Esophagus muscularis mucosa (tissue), 3 donors: ENCODE data around the gene TSPOAP1.

Source experiments
- CTCF ChIP-seq, 3 experiments: fragments of 200-600 bp in 2 of 3; fragments of 450-650 bp in 1 of 3; sonication (generic) in 2 of 3; IDR thresholded peaks; one replicate each; pipeline ENCODE4 v1.5.1; 2017 to 2019; ENCODE audit warnings: antibody characterized with exemption in 3 of 3, mild to moderate bottlenecking in 2 of 3, moderate library complexity in 1 of 3
- POLR2A ChIP-seq: fragments of 450-650 bp; IDR thresholded peaks from one replicate; pipeline ENCODE4 v1.6.1; 2017; ENCODE audit warnings: antibody characterized with exemption, moderate library complexity, mild to moderate bottlenecking, low read depth

GRCh38 chr17:58311429-58311894 lies 17.1 kb downstream of the TSPOAP1 start:
- TF ChIP-seq CTCF (IDR thresholded peaks at IDR 0.05) (no peak), POLR2A (no peak)
